HG03457 (cell line): ENCODE measurements around the gene PPP1R9A.

Experiments used
- ATAC-seq: cut with Tn5 transposase; IDR thresholded peaks from one replicate; pipeline ENCODE4 v1.9.1; 2021; ENCODE audit warnings: moderate number of reproducible peaks; ENCODE audit not compliant: unreplicated experiment

PPP1R9A gene

DNA sequence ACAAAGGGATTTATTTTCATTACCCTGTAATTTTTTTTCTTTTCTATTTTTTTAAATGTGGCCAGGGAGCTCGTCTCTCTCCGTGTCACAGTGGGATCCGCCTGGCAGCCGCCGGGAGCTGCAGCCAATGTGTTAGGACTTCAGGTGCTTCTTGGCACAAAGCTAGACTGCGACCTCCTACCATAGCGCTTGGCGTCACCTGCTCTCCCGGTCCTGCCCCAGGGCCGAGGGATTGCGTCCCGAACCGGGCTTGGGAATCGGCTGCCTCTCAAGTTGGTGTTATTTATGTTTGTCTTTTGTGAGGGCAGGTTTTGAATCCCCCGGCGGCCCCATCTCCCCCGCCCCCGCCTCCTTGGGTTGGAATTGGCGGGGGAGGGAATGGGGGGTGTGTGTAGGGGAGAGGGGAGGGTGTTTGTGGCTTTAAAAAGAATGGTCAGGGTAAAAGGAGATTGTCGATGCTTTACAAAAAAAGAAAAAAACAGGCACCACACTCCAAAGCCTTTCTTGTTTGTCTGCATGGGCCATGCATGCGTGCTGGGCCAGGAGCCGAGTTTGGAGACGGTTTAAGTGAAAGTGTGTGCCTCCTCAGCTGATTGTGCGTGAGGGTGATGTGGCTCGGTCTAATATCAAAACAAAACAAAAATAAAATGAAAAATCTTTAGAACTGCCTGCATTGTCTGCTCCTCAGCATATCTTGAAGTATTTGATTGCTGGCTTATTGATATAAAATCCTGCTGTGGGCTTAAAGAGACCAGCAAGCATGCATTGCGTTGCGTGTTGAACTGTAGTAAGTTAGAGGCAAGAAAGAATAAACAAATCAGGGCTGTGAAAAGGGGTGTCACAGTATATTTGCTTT lies 1.2 kb downstream of the PPP1R9A start:
- no peak for ATAC-seq

DNA sequence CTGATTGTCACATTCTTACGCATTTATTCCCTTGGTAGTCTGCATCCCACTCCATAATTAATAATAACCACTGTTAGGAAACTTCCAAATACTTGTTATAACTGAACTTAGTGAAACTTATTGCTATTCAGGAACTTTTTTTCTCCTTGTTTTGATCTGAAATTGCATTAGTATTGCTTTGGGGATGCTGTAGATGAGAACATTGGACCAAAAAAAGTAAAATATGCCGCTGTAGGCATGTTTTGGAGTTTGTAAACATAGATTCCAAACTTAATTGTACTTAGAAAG lies 1.7 kb downstream of the PPP1R9A start:
- ATAC-seq, result no peak

DNA sequence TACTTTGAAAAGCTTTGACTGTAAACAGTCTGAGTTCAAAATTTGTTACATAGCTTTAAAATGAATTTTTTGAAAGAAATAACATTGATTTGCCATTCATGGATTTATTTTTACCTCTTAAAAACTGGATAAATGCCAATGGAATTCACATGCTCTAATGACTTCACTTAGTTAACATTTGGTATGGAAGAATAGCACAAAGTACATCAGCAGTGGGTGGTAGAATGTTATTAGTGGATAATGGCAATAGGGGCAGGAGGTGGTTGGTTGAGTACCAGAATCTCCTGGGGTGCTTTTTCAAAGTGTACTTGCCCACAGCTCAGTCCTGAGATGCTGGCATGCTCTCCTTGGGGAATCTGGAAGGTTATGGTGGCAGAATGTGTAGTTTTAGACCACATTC lies 4.7 kb downstream of the PPP1R9A start:
- ATAC-seq, result no peak

GRCh38 chr7:94913391-94913790 lies 6.0 kb downstream of the PPP1R9A start:
- ATAC-seq, result no peak

- no peak for ATAC-seq
Measured at GRCh38 chr7:94921911-94922310, 14.5 kb downstream of the PPP1R9A start.

GRCh38 chr7:94922457-94922856 lies 15.1 kb downstream of the PPP1R9A start:
- ATAC-seq, result no peak

DNA sequence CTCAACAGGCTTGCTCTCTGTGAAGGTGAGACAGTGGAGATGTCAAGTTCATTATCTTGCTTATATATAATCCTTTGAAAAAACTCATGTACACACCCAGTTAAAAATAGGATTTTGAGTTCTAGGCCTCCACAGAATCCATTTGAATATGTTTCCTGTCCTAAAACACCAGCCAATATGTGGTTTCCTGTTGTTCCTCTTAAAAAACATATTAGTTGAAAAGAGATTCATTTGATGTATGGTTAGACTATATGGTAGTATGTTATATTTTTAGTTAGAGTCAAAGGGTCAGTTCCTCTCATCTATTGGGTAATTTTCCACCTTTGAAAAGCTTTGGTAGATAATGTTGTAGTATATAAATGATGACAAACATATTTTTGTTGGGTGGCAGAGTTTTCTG lies 16.0 kb downstream of the PPP1R9A start:
- no peak for ATAC-seq

DNA sequence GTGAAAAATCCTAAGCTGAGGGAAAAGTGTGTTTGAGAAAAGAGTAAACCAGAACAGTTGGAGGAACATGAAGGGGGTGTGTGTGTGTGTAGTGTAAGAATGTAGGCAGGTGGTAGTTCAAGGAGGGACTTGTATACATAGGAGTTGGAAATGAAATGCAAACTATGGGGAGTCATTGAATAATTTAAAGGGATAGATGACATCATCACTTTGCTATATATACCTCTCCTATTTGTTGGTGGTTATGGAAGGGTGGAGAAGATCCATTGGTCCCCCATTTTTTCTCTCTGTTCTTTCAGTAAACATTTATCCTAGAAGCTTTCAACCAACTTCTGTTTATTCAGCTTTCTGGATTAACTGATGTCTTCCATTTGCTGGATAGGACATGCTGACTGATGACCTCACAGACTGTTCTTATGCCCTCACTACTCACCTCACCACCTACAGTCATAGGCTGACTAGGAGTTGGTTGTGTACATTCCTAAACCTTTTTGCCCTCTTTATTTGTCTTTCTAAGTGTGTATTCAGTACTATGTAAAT lies 20.8 kb downstream of the PPP1R9A start:
- no peak for ATAC-seq

DNA sequence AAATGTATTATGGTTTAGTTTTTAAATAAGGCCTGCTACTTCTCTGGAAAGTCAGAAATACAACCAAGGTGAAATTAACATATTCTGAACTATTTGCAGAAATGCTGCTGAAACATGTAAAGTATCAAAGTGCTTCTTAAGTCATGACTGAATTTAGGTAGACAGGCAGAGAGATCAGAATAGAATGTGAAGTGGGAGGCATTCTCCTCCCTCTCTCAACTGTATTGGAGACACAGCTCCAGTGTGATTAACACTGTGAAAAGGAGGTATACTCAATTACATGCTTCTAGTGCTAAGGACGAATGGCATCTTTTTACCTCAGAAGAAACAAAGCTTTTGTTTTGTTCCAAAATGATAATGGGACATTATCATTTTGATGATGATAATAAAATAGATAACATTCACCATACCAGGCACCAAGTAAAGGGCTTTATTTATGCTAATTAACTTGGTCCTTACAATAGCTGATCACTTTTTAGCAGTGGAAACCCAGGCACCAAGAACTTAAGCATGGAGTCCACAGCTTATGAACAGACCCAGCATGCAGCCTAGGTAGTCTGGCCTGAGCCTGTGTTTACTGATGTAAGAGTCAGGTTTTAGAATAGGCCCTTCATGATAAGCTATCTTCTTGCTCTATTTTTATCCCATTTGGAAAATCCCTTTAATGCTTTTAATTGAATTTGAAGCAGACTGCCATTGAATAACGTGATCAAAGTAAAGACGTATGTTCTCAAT lies 26.0 kb downstream of the PPP1R9A start:
- no peak for ATAC-seq

GRCh38 chr7:94939395-94939794 lies 32.0 kb downstream of the PPP1R9A start:
- ATAC-seq, result no peak

DNA sequence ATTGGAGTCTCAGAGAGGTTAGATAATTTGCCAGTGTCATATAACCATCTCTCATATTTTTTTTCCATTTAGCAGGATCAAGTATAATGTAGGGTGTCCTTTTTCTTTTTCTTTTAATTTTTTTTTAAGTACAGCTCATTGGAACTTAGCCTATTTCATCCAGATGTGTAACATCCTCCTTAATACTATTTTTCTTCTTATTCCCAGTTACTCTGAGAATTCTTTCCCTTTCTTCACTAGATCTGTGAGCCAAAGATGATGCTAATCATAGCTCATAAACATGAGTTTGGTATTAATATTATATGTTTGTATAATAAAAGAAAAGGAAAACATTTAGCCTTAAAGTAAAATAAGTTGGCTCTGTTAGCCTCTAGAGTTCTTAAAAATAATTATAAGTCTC lies 32.8 kb downstream of the PPP1R9A start:
- ATAC-seq, result no peak

DNA sequence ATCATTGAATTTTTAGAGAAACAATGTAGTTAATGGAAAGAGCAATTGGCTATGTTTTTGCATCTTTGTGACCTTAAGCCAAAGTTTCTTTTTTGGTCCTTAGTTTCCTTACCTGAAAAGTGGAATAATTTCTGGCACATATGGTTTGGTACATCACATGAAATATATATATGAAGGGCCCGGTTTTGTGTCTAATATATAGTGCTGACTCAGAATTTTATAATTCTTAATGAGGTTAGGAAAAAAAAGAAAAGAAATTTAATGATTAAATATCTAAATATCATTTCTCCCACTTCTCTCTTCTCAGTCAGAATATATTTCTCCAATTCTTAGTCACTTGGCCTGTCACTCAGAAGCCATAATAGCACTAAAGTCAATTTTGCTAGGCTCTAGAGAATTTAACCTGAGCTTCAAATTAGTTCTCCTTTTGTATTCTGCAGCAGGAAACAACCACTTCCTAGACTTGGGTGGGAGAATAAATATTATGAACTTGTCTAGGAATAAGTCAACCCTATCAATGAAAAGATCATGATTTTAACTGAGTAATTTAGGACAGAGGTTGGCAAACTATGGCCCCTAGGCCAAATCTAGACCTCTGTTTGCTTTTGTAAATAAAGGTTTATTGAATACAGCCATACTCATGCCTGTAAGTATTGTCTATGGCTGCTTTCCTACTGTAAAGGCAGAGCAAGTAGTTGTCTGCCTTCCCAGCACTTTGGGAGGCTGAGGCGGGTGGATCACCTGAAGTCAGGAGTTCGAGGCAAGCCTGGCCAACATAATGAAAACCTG lies 34.6 kb downstream of the PPP1R9A start:
- ATAC-seq, result no peak

DNA sequence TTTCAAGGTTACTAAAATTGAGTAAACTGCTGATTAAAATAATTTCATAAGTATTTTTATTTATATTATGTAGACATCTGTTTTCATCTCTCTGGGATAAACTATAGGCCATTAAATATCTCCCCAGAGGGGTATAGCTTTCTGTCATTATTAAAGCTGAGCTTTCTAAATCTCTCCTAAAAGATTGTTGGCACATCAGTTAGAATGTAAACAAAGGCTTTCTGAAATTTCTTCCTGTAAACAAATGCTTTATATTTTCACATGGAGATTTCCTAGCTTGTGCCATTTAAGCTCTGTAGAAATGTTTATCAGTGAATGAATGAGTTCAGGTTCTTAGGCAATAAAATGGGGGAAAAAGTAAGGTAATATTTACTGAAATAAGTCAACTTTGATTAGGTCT lies 35.7 kb downstream of the PPP1R9A start:
- ATAC-seq, result no peak

DNA sequence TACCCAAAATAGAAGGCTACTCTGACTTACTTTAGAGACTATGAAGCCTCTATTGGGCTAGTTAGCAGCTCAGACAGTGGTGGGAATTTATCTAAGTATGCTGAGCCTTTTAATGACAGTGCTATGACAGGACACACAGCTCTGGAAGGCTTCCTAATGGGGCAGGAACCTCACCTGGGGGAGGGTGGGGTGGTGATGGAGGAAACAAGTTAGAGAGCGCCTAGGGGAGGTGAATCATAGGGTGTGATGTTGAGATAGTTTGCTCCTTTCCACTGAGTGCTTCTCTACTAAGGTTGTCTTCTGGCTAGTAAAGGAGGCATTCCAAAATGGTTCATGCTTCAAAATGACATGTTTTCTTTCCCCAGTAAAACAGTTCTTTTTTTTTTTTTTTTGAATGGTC lies 42.1 kb downstream of the PPP1R9A start:
- no peak for ATAC-seq

- ATAC-seq, result no peak
Measured at GRCh38 chr7:94955807-94956206, 48.4 kb downstream of the PPP1R9A start.

DNA sequence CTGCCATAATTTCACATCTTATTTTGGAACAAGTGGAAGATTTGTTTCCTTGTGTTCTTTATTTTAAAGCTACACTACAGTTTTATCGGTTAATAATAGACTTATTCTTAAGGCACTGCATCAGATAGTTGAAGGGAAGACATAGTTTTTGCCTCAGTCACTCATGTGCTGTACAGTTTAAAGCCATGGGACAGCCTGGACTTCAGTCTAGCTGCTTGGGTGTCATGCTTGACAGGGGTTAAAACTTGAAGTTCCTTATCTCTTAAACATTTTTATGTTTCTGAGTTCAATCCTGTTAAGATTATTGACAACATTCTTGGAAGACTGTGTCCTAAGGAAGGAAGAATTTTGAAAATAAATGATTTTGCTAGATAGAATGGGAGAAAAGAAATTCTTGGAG lies 49.7 kb downstream of the PPP1R9A start:
- no peak for ATAC-seq

DNA sequence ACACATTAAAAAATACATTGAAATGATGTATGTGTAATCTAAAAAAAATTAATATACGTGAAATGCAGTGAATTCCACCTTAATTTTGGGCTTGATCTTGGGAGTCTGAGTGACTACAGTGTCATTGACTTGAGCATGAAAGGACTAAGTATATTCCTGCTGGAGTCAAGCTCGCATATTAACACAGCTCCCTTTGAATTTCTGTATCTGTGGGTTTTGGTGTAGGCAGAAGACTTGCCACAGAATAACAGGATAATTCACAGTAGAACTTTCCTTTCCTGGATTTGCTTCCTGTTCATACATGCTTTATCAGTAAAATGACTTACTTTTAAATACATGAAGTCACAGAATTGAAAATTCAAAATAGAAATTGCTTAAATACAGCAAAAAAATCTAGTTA lies 55.3 kb downstream of the PPP1R9A start:
- ATAC-seq, result no peak

- ATAC-seq, result no peak
Measured at GRCh38 chr7:94969434-94970084, 62.2 kb downstream of the PPP1R9A start.

GRCh38 chr7:94970085-94970576 lies 62.7 kb downstream of the PPP1R9A start:
- ATAC-seq, result no peak

GRCh38 chr7:94971051-94971867 lies 63.9 kb downstream of the PPP1R9A start:
- ATAC-seq, result no peak
